GM23338 (cell line): ENCODE results near the gene RAB15. TPM values are rescaled to one million over a fixed set of nuclear protein-coding genes. Genes with fewer than 3 reads are reported as not detected.

ENCODE experiments used
- ATAC-seq: fragments of 200-7000 bp; cut with Tn5 transposase; 3 replicates; pipeline ENCODE4 v1.9.1; 2020
- DNase-seq: peaks from one replicate; pipeline ENCODE4 v3.0.0-alpha.2; 2015; ENCODE audit warnings: low spot score
- H2AFZ ChIP-seq: fragments of 200-600 bp; sonication (generic); 2 replicates; pipeline ENCODE4 v1.8.0; 2016; ENCODE audit warnings: antibody characterized with exemption, mild to moderate bottlenecking, moderate library complexity
- H3F3A ChIP-seq: fragments of 200-600 bp; sonication (generic); replicated peaks from 2 replicates; pipeline ENCODE4 v1.8.0; 2017; ENCODE audit warnings: antibody characterized with exemption, mixed run types, low read depth
- H3K27ac ChIP-seq: fragments of 200-600 bp; sonication (generic); 2 replicates; pipeline ENCODE4 v1.6.1; 2016; ENCODE audit warnings: low read depth
- H3K27me3 ChIP-seq: fragments of 200-600 bp; sonication (generic); 2 replicates; pipeline ENCODE4 v1.8.0; 2016; ENCODE audit warnings: mild to moderate bottlenecking, mixed run types, moderate library complexity; ENCODE audit not compliant: insufficient read depth
- H3K36me3 ChIP-seq: fragments of 200-600 bp; sonication (generic); 2 replicates; pipeline ENCODE4 v1.8.0; 2016; ENCODE audit warnings: mild to moderate bottlenecking; ENCODE audit not compliant: insufficient read depth
- H3K4me1 ChIP-seq: fragments of 200-600 bp; sonication (generic); 2 replicates; pipeline ENCODE4 v1.8.0; 2016; ENCODE audit warnings: mild to moderate bottlenecking, moderate library complexity; ENCODE audit not compliant: insufficient read depth
- H3K4me2 ChIP-seq: fragments of 200-600 bp; sonication (generic); 2 replicates; pipeline ENCODE4 v1.7.1; 2017; ENCODE audit warnings: mixed run types
- H3K4me3 ChIP-seq: fragments of 200-600 bp; sonication (generic); 2 replicates; pipeline ENCODE4 v1.6.1; 2016; ENCODE audit warnings: mixed run types
- H3K79me2 ChIP-seq: fragments of 200-600 bp; sonication (generic); replicated peaks from 2 replicates; pipeline ENCODE4 v1.8.0; 2017; ENCODE audit warnings: mild to moderate bottlenecking; ENCODE audit not compliant: insufficient read depth
- H3K9me2 ChIP-seq: fragments of 200-600 bp; sonication (generic); 2 replicates; pipeline ENCODE4 v1.8.0; 2017; ENCODE audit not compliant: insufficient read depth
- H4K20me1 ChIP-seq: fragments of 200-600 bp; sonication (generic); replicated peaks from 2 replicates; pipeline ENCODE4 v1.8.0; 2017; ENCODE audit warnings: mild to moderate bottlenecking; ENCODE audit not compliant: insufficient read depth
- H3K27ac Mint-ChIP-seq: 2 replicates; pipeline ENCODE4 v1.8.0; 2020; ENCODE audit warnings: inconsistent platforms, mild to moderate bottlenecking, moderate library complexity, mixed read lengths
- H3K27me3 Mint-ChIP-seq: 3 replicates; pipeline ENCODE4 v1.8.0; 2022; ENCODE audit warnings: low read depth, mild to moderate bottlenecking, moderate library complexity, mixed read lengths, inconsistent platforms; ENCODE audit not compliant: insufficient read depth, poor library complexity
- H3K36me3 Mint-ChIP-seq: 3 replicates; pipeline ENCODE4 v1.8.0; 2021; ENCODE audit warnings: low read depth, mild to moderate bottlenecking, inconsistent platforms, moderate library complexity, mixed read lengths
- H3K4me1 Mint-ChIP-seq: 3 replicates; pipeline ENCODE4 v1.8.0; 2020; ENCODE audit warnings: mild to moderate bottlenecking, inconsistent platforms, mixed read lengths
- H3K4me3 Mint-ChIP-seq: 3 replicates; pipeline ENCODE4 v1.8.0; 2021; ENCODE audit warnings: moderate library complexity, mild to moderate bottlenecking, inconsistent platforms, mixed read lengths
- H3K9me3 Mint-ChIP-seq: 3 replicates; pipeline ENCODE4 v1.8.0; 2020; ENCODE audit warnings: moderate library complexity, mild to moderate bottlenecking, inconsistent platforms, mixed read lengths
- EZH2phosphoT487 ChIP-seq: fragments of 200-600 bp; sonication (generic); IDR thresholded peaks from one replicate; pipeline ENCODE4 v1.8.1; 2018; ENCODE audit warnings: antibody characterized with exemption; ENCODE audit not compliant: unreplicated experiment
- JUNB ChIP-seq: IDR thresholded peaks from one replicate; pipeline ENCODE4 v1.6.1; 2016; ENCODE audit warnings: antibody characterized with exemption; ENCODE audit not compliant: unreplicated experiment
- NANOG ChIP-seq: IDR thresholded peaks from 2 replicates; pipeline ENCODE4 v1.6.1; 2016; ENCODE audit warnings: antibody characterized with exemption, borderline replicate concordance
- POLR2AphosphoS5 ChIP-seq: IDR thresholded peaks from 2 replicates; pipeline ENCODE4 v1.6.1; 2016; ENCODE audit warnings: antibody characterized with exemption, low read depth
- ZNF114 ChIP-seq: fragments of 250-450 bp; sonication (Bioruptor Pico); IDR thresholded peaks from 2 replicates; pipeline ENCODE4 v1.5.0; 2020; ENCODE audit warnings: mild to moderate bottlenecking, moderate library complexity
- ZNF331 ChIP-seq: fragments of 250-450 bp; sonication (Bioruptor Pico); IDR thresholded peaks from 2 replicates; pipeline ENCODE4 v1.5.0; 2020; ENCODE audit warnings: low read depth, mild to moderate bottlenecking, moderate library complexity
- polyA plus RNA-seq: library from polyadenylated mRNA; unstranded; fragments of >200 nt; fragmentation: Nextera tagmentation; extraction: Ambion mirVana; gene quantifications from 2 replicates; pipeline ENCODE4 v1.2.1, GENCODE V29; 2016
- total RNA-seq: library from RNA; depleted of rRNA; stranded (reverse); fragments of >200 nt; shearing (Covaris generic); gene quantifications from 2 replicates; pipeline ENCODE4 v1.2.3, GENCODE V29; 2014
- TF ChIP-seq, protein P1 (sequence below), 2 experiments: fragments of 200-600 bp in 1 of 2; sonication (generic) in 1 of 2; conservative IDR thresholded peaks; 2 replicates each; pipeline versions ENCODE4 v1.5.1 to v1.6.1; 2016 to 2017; ENCODE audit warnings: antibody characterized with exemption in 2 of 2, low read depth in 2 of 2, mild to moderate bottlenecking in 2 of 2, moderate library complexity in 1 of 2
- TF ChIP-seq, protein P2 (sequence below): IDR thresholded peaks from 2 replicates; pipeline ENCODE4 v1.6.1; 2016; ENCODE audit warnings: antibody characterized with exemption
- TF ChIP-seq, protein P3 (sequence below): fragments of 250-450 bp; sonication (Bioruptor Pico); IDR thresholded peaks from 2 replicates; pipeline ENCODE4 v1.5.0; 2020; ENCODE audit warnings: mild to moderate bottlenecking, moderate library complexity

RAB15 gene
- total and polyA plus RNA-seq, 2 experiments from 2014 or later = 17.4 to 43.3 TPM

DNA sequence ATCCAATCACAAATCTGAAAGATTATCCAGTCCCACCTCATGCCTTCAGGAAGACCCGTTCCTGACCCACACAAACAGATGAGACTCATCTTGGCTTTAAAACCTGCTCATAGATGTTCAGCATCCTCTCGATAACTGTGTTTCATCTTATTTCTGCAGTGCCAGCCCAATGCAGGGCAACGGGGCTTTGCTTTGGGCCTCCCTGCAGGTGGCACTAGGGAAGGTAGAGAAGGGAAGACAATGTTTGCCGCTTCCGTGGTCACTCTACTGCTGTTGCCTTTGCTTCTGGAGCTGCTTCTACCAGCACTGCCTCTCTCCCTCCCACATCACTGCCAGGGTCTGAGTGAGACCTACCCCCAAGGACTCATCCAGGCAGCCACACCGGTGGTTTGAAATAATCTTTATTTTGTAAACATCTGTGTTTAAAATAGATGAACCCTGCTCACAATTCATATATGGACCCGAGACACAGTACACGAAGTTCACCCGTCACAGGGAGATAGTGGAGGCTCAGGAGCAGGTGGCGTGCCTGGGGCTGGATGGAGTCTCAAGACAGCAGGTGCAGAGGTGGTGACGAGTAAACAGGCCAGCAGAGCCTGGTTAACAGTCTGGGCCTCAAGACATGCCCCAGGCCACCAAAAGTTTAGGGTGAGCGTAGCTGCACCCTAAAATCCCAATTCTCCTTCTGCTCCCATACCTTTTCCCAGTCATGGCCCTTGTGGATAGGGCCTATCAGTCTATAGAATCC is 26.5 kb downstream of the RAB15 start:
- no peaks in the 10 kb centered on the region for H3K9me2 ChIP-seq
- Mint-ChIP-seq H3K36me3 (peaks cover 17% of the 10 kb centered on the region), H3K27me3 (peaks cover 2% of the 10 kb centered on the region), H3K4me3 (no peak overlapping the region), H3K27ac (no peak overlapping the region), H3K4me1 (peaks cover 25% of the 10 kb centered on the region), H3K9me3 (no peaks in the 10 kb centered on the region)
- H3K79me2 ChIP-seq = no peaks in the 10 kb centered on the region
- TF ChIP-seq POLR2AphosphoS5 (no peak; the same call in 1 of the 2 replicates), EZH2phosphoT487 (no peak), JUNB (no peak), NANOG (no peak), ZNF114 (CRISPR knock-in tag) (no peak), ZNF331 (CRISPR knock-in tag) (no peak)
- TF ChIP-seq, protein P1, sequence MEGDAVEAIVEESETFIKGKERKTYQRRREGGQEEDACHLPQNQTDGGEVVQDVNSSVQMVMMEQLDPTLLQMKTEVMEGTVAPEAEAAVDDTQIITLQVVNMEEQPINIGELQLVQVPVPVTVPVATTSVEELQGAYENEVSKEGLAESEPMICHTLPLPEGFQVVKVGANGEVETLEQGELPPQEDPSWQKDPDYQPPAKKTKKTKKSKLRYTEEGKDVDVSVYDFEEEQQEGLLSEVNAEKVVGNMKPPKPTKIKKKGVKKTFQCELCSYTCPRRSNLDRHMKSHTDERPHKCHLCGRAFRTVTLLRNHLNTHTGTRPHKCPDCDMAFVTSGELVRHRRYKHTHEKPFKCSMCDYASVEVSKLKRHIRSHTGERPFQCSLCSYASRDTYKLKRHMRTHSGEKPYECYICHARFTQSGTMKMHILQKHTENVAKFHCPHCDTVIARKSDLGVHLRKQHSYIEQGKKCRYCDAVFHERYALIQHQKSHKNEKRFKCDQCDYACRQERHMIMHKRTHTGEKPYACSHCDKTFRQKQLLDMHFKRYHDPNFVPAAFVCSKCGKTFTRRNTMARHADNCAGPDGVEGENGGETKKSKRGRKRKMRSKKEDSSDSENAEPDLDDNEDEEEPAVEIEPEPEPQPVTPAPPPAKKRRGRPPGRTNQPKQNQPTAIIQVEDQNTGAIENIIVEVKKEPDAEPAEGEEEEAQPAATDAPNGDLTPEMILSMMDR (conservative IDR thresholded peaks at IDR 0.05; ENCODE audit: low read depth in 2 of 2) = no peak
- TF ChIP-seq, protein P2, sequence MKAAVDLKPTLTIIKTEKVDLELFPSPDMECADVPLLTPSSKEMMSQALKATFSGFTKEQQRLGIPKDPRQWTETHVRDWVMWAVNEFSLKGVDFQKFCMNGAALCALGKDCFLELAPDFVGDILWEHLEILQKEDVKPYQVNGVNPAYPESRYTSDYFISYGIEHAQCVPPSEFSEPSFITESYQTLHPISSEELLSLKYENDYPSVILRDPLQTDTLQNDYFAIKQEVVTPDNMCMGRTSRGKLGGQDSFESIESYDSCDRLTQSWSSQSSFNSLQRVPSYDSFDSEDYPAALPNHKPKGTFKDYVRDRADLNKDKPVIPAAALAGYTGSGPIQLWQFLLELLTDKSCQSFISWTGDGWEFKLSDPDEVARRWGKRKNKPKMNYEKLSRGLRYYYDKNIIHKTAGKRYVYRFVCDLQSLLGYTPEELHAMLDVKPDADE = no peak
- TF ChIP-seq, protein P3, sequence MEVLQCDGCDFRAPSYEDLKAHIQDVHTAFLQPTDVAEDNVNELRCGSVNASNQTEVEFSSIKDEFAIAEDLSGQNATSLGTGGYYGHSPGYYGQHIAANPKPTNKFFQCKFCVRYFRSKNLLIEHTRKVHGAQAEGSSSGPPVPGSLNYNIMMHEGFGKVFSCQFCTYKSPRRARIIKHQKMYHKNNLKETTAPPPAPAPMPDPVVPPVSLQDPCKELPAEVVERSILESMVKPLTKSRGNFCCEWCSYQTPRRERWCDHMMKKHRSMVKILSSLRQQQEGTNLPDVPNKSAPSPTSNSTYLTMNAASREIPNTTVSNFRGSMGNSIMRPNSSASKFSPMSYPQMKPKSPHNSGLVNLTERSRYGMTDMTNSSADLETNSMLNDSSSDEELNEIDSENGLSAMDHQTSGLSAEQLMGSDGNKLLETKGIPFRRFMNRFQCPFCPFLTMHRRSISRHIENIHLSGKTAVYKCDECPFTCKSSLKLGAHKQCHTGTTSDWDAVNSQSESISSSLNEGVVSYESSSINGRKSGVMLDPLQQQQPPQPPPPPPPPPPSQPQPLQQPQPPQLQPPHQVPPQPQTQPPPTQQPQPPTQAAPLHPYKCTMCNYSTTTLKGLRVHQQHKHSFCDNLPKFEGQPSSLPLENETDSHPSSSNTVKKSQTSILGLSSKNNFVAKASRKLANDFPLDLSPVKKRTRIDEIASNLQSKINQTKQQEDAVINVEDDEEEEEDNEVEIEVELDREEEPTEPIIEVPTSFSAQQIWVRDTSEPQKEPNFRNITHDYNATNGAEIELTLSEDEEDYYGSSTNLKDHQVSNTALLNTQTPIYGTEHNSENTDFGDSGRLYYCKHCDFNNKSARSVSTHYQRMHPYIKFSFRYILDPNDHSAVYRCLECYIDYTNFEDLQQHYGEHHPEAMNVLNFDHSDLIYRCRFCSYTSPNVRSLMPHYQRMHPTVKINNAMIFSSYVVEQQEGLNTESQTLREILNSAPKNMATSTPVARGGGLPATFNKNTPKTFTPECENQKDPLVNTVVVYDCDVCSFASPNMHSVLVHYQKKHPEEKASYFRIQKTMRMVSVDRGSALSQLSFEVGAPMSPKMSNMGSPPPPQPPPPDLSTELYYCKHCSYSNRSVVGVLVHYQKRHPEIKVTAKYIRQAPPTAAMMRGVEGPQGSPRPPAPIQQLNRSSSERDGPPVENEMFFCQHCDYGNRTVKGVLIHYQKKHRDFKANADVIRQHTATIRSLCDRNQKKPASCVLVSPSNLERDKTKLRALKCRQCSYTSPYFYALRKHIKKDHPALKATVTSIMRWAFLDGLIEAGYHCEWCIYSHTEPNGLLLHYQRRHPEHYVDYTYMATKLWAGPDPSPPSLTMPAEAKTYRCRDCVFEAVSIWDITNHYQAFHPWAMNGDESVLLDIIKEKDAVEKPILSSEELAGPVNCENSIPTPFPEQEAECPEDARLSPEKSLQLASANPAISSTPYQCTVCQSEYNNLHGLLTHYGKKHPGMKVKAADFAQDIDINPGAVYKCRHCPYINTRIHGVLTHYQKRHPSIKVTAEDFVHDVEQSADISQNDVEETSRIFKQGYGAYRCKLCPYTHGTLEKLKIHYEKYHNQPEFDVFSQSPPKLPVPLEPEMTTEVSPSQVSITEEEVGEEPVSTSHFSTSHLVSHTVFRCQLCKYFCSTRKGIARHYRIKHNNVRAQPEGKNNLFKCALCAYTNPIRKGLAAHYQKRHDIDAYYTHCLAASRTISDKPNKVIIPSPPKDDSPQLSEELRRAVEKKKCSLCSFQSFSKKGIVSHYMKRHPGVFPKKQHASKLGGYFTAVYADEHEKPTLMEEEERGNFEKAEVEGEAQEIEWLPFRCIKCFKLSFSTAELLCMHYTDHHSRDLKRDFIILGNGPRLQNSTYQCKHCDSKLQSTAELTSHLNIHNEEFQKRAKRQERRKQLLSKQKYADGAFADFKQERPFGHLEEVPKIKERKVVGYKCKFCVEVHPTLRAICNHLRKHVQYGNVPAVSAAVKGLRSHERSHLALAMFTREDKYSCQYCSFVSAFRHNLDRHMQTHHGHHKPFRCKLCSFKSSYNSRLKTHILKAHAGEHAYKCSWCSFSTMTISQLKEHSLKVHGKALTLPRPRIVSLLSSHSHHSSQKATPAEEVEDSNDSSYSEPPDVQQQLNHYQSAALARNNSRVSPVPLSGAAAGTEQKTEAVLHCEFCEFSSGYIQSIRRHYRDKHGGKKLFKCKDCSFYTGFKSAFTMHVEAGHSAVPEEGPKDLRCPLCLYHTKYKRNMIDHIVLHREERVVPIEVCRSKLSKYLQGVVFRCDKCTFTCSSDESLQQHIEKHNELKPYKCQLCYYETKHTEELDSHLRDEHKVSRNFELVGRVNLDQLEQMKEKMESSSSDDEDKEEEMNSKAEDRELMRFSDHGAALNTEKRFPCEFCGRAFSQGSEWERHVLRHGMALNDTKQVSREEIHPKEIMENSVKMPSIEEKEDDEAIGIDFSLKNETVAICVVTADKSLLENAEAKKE (CRISPR knock-in tag) = no peak
- peaks cover 5% of the 10 kb centered on the region; the same call in 1 of the 2 replicates for H3K36me3 ChIP-seq
- H3K27ac ChIP-seq = no peak overlapping the region
- H3K4me1 ChIP-seq = peaks cover 21% of the 10 kb centered on the region
- no peak for DNase-seq
- H3F3A ChIP-seq = no peaks in the 10 kb centered on the region
- H2AFZ ChIP-seq = no peak overlapping the region
- H3K4me2 ChIP-seq = no peak overlapping the region
- ATAC-seq = no peak
- H4K20me1 ChIP-seq = no peaks in the 10 kb centered on the region
- H3K4me3 ChIP-seq = no peak overlapping the region
- no peaks in the 10 kb centered on the region for H3K27me3 ChIP-seq
